Parathyroid adenoma (tissue), 2 donors: Measurements from ENCODE around the gene ULK4.
"Not testable (repeated sequence)": the region's sequence is repeated elsewhere in the genome, so short reads cannot be mapped to it uniquely, and the experiment has no call there.

Experiments used
- H2AFZ ChIP-seq: fragments of 300-600 bp; sonication (generic); one replicate; pipeline ENCODE4 v1.7.0; 2017; ENCODE audit warnings: antibody characterized with exemption, mild to moderate bottlenecking
- H3K27ac ChIP-seq: fragments of 300-600 bp; sonication (generic); one replicate; pipeline ENCODE4 v1.7.0; 2017
- H3K27me3 ChIP-seq: fragments of 300-600 bp; sonication (generic); one replicate; pipeline ENCODE4 v1.7.0; 2017; ENCODE audit warnings: low read length; ENCODE audit not compliant: control insufficient read depth, insufficient read depth
- H3K36me3 ChIP-seq: fragments of 300-600 bp; sonication (generic); one replicate; pipeline ENCODE4 v1.7.0; 2017; ENCODE audit warnings: low read length; ENCODE audit not compliant: control insufficient read depth, insufficient read depth
- H3K4me1 ChIP-seq: fragments of 300-600 bp; sonication (generic); one replicate; pipeline ENCODE4 v1.7.0; 2017; ENCODE audit warnings: control low read depth
- H3K4me2 ChIP-seq: fragments of 300-600 bp; sonication (generic); one replicate; pipeline ENCODE4 v1.7.0; 2017; ENCODE audit warnings: low read length
- H3K4me3 ChIP-seq: fragments of 300-600 bp; sonication (generic); one replicate; pipeline ENCODE4 v1.7.0; 2017; ENCODE audit warnings: low read depth, low read length
- H3K79me2 ChIP-seq: fragments of 300-600 bp; sonication (generic); one replicate; pipeline ENCODE4 v1.7.0; 2017; ENCODE audit warnings: control low read depth
- H3K9ac ChIP-seq: fragments of 300-600 bp; sonication (generic); one replicate; pipeline ENCODE4 v1.7.0; 2017; ENCODE audit warnings: mild to moderate bottlenecking
- H3K9me3 ChIP-seq: fragments of 300-600 bp; sonication (generic); one replicate; pipeline ENCODE4 v1.7.0; 2017; ENCODE audit warnings: low read length; ENCODE audit not compliant: control insufficient read depth
- CTCF ChIP-seq: fragments of 300-600 bp; sonication (generic); IDR thresholded peaks from one replicate; pipeline ENCODE4 v1.7.0; 2017; ENCODE audit warnings: antibody characterized with exemption, mild to moderate bottlenecking
- donor health status: primary hyperparathyroidism.

Gene ULK4

GRCh38 chr3:41880387-41880786 lies 81.5 kb downstream of the ULK4 start:
- no peak for TF ChIP-seq CTCF
- Histone ChIP-seq H3K36me3 (no peaks in the 10 kb centered on the region), H3K4me3 (no peak overlapping the region), H3K4me2 (no peak overlapping the region), H3K4me1 (no peaks in the 10 kb centered on the region), H3K27ac (no peak overlapping the region), H3K79me2 (no peaks in the 10 kb centered on the region), H3K9me3 (no peaks in the 10 kb centered on the region), H3K27me3 (no peaks in the 10 kb centered on the region), H2AFZ (no peak overlapping the region), H3K9ac (no peak overlapping the region)

- not testable (repeated sequence) for H3K36me3 ChIP-seq, H3K27ac ChIP-seq, H3K4me2 ChIP-seq, H2AFZ ChIP-seq, H3K9ac ChIP-seq, H3K9me3 ChIP-seq, H3K79me2 ChIP-seq, H3K4me3 ChIP-seq, H3K4me1 ChIP-seq, H3K27me3 ChIP-seq
Measured at GRCh38 chr3:41877741-41878140, 84.2 kb downstream of the ULK4 start.

GRCh38 chr3:41874022-41874421 lies 87.9 kb downstream of the ULK4 start:
- no peak for TF ChIP-seq CTCF

GRCh38 chr3:41872157-41872556 lies 89.7 kb downstream of the ULK4 start:
- no peak overlapping the region for H3K27ac ChIP-seq
- TF ChIP-seq CTCF = no peak
- H2AFZ ChIP-seq = no peak overlapping the region
- no peak overlapping the region for H3K4me2 ChIP-seq
- no peaks in the 10 kb centered on the region for H3K36me3 ChIP-seq
- H3K4me1 ChIP-seq = no peaks in the 10 kb centered on the region
- H3K9me3 ChIP-seq = no peaks in the 10 kb centered on the region
- H3K79me2 ChIP-seq = no peaks in the 10 kb centered on the region
- H3K27me3 ChIP-seq = no peaks in the 10 kb centered on the region
- no peak overlapping the region for H3K9ac ChIP-seq
- H3K4me3 ChIP-seq = no peak overlapping the region

More at GRCh38 chr3:41874022-41874421, 87.9 kb downstream of the ULK4 start:
- H3K27me3 ChIP-seq = no peaks in the 10 kb centered on the region
- H3K4me2 ChIP-seq = no peak overlapping the region
- H3K36me3 ChIP-seq = no peaks in the 10 kb centered on the region
- H2AFZ ChIP-seq = no peak overlapping the region
- no peaks in the 10 kb centered on the region for H3K79me2 ChIP-seq
- H3K27ac ChIP-seq = no peak overlapping the region
- no peaks in the 10 kb centered on the region for H3K9me3 ChIP-seq
- H3K9ac ChIP-seq = no peak overlapping the region
- no peak overlapping the region for H3K4me3 ChIP-seq
- no peaks in the 10 kb centered on the region for H3K4me1 ChIP-seq

- Histone ChIP-seq H3K27me3 (no peaks in the 10 kb centered on the region), H2AFZ (no peak overlapping the region), H3K27ac (no peak overlapping the region), H3K4me2 (no peak overlapping the region), H3K9me3 (no peaks in the 10 kb centered on the region), H3K9ac (no peak overlapping the region), H3K79me2 (no peaks in the 10 kb centered on the region), H3K4me1 (no peaks in the 10 kb centered on the region), H3K36me3 (no peaks in the 10 kb centered on the region), H3K4me3 (no peak overlapping the region)
- no peak for TF ChIP-seq CTCF
Measured at GRCh38 chr3:41867533-41867932, 94.4 kb downstream of the ULK4 start.
